ENCODE measurements around the gene FGF22. TPM values are rescaled to one million over a fixed set of nuclear protein-coding genes. Genes with fewer than 3 reads are reported as not detected.

The FGF22 gene
- total RNA-seq, 2 donors from 2014 or later = not detected

DNA sequence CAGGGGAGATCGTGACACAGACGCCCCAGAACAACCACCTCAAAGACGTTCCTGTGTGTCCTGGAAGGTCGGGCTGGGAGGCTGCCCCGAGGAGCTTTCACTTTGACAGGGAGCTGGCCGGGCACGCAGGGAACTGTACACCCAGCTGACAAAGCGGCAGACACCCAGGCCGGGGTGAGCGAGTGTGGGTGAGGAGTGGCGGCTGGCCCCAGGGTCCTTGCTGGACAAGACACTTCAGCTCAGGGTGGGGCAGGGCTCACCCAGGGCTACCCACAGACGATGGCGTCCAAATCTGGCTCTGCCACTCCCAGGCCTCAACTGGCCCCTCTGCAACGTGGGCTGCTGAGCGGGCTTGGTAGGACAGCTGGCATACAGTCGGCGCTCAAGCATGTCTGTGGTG lies 2.0 kb downstream of the FGF22 start:
- no peaks in the 10 kb centered on the region for H3K9me3 ChIP-seq
- no peak for DNase-seq
- intact Hi-C loops (cut with DNase I) = no loop called here
- H3K36me3 ChIP-seq = no peaks in the 10 kb centered on the region
- no peak for TF ChIP-seq CTCF (IDR thresholded peaks at IDR 0.05)
- no peaks in the 10 kb centered on the region for H3K4me1 ChIP-seq
- H3K27ac ChIP-seq = no peak overlapping the region
- no peaks in the 10 kb centered on the region for H3K27me3 ChIP-seq
- H3K9ac ChIP-seq (ENCODE audit: low read depth in 2 of 2, low read length in 2 of 2) = no peak overlapping the region
- H3K4me3 ChIP-seq = no peak overlapping the region

DNA sequence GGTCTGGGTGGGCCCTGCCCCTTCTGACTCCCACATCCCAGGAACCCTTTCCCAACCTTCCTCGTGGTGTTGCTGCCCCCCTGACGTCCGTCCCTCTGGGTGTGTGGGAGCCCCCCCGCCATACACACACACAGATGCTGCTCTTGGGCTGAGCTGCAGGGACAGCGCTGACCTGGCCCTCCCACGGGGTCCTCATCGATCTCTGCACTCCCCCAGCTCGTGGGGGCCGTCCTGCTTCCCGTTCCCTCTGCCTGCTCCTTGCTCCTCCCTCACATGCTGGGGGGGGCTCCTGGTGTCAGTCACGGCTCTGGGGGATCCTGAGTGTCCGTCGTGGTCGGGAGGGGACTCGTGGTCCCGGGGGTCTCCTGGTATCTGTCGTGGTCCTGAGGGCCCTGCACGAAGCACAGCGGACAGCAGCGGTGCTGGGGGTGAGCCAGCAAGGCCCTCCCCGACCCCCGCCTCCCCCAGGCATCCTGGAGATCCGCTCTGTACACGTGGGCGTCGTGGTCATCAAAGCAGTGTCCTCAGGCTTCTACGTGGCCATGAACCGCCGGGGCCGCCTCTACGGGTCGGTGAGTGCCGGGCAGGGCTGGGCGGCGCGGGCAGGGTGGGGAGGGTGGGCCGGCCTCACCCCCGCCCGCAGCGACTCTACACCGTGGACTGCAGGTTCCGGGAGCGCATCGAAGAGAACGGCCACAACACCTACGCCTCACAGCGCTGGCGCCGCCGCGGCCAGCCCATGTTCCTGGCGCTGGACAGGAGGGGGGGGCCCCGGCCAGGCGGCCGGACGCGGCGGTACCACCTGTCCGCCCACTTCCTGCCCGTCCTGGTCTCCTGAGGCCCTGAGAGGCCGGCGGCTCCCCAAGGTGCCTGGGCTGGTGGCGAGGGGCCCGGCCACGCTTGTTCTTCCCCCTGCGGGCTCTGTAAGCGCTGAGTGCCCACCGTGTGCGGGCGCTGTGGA lies 3.4 kb downstream of the FGF22 start:
- Histone ChIP-seq H3K27ac (no peak overlapping the region), H3K4me1 (no peaks in the 10 kb centered on the region), H3K4me3 (no peak overlapping the region), H3K36me3 (peaks cover 11% of the 10 kb centered on the region), H3K9ac (ENCODE audit: low read depth in 2 of 2, low read length in 2 of 2) (no peak overlapping the region), H3K27me3 (no peaks in the 10 kb centered on the region), H3K9me3 (no peaks in the 10 kb centered on the region)
- no peak for TF ChIP-seq CTCF (IDR thresholded peaks at IDR 0.05)
- intact Hi-C loops (cut with DNase I) = no loop called here
- no peak for DNase-seq

GRCh38 chr19:643736-644135 lies 4.1 kb downstream of the FGF22 start:
- Histone ChIP-seq H3K4me1 (no peaks in the 10 kb centered on the region), H3K9me3 (no peaks in the 10 kb centered on the region), H3K27ac (no peak overlapping the region), H3K4me3 (no peak overlapping the region), H3K9ac (ENCODE audit: low read depth in 2 of 2, low read length in 2 of 2) (no peak overlapping the region), H3K36me3 (peaks cover 11% of the 10 kb centered on the region), H3K27me3 (no peaks in the 10 kb centered on the region)
- DNase-seq = no peak
- no peak for TF ChIP-seq CTCF (IDR thresholded peaks at IDR 0.05)
- intact Hi-C loops (cut with DNase I) = no loop called here

- Histone ChIP-seq H3K4me1 (no peaks in the 10 kb centered on the region), H3K27me3 (no peaks in the 10 kb centered on the region), H3K9ac (ENCODE audit: low read depth in 2 of 2, low read length in 2 of 2) (no peak overlapping the region), H3K9me3 (no peaks in the 10 kb centered on the region), H3K27ac (no peak overlapping the region), H3K4me3 (no peak overlapping the region), H3K36me3 (peaks cover 11% of the 10 kb centered on the region)
- DNase-seq = no peak
- intact Hi-C loops (cut with DNase I) = no loop called here
- TF ChIP-seq CTCF (IDR thresholded peaks at IDR 0.05) = no peak
Observed at GRCh38 chr19:644363-644762, 4.7 kb downstream of the FGF22 start.

- DNase-seq = no peak
- no peak overlapping the region for H3K27ac ChIP-seq
- H3K9me3 ChIP-seq = no peaks in the 10 kb centered on the region
- H3K4me3 ChIP-seq = no peak overlapping the region
- H3K27me3 ChIP-seq = no peaks in the 10 kb centered on the region
- intact Hi-C loops (cut with DNase I) = no loop called here
- no peak overlapping the region for H3K9ac ChIP-seq (ENCODE audit: low read depth in 2 of 2, low read length in 2 of 2)
- H3K36me3 ChIP-seq = peaks cover 11% of the 10 kb centered on the region
- no peak for TF ChIP-seq CTCF (IDR thresholded peaks at IDR 0.05)
- H3K4me1 ChIP-seq = no peaks in the 10 kb centered on the region
Observed at GRCh38 chr19:644789-645188, 5.1 kb downstream of the FGF22 start.

Measured in colonic mucosa (tissue), 4 donors.